NCI-H69 (cell line): Measurements from ENCODE around the gene INKA2.

Source experiments
- DNase-seq: peaks from one replicate; lab custom pipeline; 2025; lab: John Stamatoyannopoulos, UW

The INKA2 gene

DNA sequence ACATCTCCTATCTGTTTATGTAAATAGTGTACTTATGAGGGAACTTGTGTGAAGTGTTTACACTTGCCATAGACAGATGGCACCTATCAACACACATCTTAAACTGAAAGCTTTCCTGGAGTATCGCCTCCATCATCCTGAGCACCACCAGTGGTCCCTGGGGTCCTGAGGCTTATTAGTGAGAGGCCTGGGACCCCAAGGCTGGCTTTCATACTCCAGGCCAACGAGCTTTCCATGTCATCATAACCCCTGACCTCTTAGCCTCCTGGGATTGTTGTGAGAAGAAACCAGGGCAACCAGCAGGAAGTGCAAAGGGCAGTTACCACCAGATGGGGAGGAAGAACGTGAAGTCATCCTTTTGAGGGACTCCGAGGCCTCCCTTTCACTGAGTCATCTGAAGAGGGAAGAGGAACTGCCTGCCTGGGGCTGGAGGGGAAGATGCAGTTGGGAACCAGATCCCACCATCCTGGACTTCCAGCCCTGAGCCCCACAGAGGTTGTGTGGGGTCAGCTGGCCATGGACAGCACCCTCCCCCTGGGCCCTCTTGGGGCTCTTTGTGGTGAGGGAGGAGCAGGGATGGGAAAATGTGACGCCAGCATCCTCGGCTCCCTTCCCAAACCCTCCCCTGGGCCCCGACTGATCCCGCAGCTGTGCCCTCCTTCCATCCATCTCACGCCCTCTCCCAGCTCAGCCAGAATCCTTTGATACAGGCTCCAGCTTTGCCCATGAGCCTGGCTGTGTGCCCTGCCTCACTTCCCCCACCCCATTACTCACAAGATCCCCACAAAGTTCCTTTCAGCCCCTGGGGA, 5.8 kb downstream of the INKA2 start:
- DNase-seq, result peak; percentile 30

GRCh38 chr1:111732718-111733117, 6.5 kb downstream of the INKA2 start:
- no peak for DNase-seq

- no peak for DNase-seq
Observed at GRCh38 chr1:111731956-111732355, 7.2 kb downstream of the INKA2 start.

DNA sequence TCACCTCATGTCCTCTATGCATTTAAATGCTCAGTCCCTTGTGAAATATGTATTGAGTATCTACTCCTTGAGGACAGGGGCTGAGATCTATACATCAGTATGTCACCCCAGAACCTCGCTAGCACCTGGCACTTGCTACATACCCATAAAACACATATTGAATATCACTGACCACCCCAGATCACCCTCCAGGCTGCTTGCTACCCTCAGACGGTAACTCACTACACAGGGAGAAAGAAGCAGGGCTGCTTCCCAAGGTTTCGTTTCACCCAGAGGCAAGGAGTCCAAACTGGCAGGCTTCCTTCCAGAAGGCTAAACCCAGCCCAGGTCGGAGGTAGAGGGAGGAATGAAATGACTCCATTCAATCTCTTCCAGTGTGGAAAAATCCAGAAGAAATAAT, 8.5 kb downstream of the INKA2 start:
- DNase-seq, result no peak

- no peak for DNase-seq
Observed at GRCh38 chr1:111729946-111730681, 9.1 kb downstream of the INKA2 start.

- DNase-seq, result peak; percentile 20
Observed at GRCh38 chr1:111729271-111729921, 9.8 kb downstream of the INKA2 start.

GRCh38 chr1:111727056-111727455, 12.1 kb downstream of the INKA2 start:
- DNase-seq, result no peak

DNA sequence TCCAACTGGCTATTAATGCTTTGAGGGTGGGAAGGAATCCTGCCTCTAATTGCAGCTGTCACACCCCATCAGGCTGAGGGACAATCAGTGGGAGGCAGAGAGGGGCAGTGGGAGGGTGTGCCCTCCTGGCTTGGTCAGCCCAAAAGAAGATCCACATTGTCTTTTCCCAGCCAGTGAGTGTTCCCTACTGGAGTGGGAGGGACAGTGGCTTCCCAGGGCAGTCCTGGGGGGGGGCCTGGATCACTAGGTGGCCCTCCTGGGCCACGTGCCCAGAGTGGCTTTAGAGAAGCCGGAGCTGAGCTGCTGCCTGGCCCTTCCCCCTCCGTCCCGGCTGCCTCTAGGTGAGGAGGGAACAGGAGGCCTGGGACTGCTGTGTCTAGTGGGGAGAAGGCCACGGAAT, 14.0 kb downstream of the INKA2 start:
- DNase-seq, result peak; percentile 3

DNA sequence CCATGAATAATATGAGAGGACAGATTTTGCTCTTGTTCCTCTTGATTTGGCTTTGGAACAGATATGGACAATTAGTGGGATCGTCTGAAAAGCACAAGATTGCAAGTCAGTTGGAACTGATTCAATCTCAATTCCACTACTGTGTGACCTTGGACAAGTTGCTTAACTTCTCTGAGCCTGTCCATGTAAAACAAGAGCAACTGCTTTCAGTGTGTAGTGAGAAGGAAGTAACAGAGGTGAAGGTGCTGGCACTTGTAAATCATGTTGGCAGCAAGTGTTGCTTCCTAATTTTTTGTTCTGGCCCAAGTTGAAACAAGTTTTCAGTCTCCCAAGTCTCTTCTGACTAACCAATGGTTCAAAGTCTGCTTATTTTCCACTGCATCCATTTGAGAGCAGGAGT, 15.3 kb downstream of the INKA2 start:
- DNase-seq, result no peak

DNA sequence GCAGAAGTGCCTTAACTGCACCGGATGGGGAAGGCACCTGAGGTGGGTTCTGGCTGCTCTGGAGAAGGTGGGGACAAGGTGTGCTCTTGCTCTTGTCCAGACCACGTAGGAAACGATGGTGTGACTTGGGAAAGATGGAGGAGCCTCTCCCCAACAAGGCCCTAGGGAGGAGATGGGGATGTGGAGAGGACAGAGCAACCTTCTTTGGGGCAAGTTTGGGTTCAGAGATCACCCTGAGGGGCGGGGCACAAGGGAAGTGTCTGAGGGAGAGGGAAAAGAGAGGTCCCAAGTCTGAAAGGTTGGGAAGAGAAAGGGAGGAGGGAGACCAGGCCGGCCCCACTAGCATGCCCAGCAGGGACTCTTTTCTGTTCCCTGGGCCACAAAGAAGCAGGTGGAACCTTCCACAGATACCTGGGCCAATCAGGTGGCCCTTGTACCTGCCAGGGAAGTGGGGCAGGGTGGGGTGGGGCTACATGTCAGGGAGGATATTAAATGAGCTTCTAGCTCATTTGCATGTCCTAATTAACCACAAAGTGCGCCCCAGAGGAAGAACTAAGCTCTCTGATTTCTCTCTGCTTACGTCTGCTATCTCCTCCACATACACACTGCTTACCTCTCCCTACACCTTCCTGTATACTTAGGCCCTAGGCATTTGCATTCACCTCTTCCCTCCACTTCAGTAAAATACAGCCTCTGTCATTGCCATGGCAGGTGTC, 15.9 kb downstream of the INKA2 start:
- no peak for DNase-seq

DNA sequence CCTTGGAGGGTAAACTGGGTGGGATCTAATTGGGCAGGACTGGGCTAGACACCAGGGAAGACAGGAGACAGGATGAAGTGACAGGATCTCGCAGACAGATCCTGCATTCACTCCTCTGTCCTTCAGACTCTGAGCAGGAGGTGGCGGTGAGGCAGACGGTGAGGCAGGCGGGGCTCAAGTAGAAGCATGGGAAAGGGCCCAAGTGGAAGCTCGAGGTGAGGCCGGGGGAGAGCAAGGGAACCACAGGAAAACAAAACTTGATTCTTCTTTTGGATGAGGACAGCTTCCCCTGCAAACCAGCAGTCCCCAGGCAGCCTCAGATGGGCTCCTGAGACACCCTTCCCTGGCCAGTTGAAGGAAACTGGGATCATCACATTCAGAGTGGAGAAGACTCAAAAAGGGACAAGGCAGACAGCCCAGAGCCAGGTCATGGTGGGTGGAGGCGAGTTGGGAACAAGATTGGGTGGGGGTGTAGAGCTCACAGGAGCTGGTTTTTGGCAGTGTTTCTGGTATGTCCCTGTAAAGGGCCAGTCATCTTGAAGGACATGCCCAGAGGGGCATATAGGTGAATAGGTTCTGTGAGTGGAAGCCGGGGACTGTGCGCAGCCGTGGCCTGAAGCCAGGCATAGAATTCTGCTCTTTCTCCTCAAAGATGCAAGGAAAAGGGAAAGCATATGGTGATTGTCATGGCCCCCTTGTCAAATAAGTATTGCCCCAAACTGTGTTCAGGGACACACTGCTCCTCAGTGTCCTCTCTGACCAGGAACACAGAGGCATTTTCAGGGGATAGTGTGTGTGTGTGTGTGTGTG, 18.0 kb downstream of the INKA2 start:
- DNase-seq, result no peak

- no peak for DNase-seq
Observed at GRCh38 chr1:111720274-111720976, 18.8 kb downstream of the INKA2 start.

DNA sequence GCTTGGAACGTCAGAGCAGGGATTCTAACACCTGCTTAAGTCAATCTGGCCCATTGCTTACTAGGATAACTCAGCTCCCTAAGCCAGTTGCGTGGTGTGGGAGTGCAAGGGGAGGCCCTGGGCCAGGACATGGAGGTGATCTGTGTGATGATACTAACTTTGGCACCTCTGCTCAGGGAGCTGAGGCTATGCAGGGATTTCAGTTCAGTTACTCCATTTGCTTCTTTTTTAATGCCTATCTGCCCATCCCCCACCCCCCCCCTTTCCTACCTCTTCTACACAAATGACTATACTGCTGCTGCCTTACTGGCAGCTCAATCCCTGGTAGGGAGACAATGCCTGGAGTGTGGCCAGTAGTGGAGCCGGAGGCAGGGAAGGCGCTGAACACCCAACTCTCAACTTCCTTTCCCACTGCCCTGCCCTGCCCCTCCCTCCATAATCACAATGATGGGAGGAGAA, 19.5 kb downstream of the INKA2 start:
- no peak for DNase-seq

DNA sequence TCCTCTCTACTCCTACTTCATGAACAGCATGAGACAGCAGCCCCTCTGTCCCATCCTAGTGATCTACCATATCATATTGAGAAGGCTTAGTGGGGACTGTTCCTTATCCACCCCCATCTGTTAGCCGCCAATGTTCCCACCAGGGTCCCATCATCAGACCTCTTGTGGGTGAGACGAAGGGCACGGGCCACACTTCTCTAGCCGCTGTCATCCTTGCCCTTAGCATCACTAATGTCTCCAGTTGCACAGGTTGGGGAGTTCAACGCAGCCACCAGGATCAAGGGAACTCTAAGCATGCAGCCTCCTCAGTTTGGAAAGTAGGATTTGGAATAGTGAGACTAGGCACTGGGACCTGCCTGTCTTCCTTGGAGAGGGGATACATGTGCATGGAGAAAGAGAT, 20.1 kb downstream of the INKA2 start:
- DNase-seq, result no peak

DNA sequence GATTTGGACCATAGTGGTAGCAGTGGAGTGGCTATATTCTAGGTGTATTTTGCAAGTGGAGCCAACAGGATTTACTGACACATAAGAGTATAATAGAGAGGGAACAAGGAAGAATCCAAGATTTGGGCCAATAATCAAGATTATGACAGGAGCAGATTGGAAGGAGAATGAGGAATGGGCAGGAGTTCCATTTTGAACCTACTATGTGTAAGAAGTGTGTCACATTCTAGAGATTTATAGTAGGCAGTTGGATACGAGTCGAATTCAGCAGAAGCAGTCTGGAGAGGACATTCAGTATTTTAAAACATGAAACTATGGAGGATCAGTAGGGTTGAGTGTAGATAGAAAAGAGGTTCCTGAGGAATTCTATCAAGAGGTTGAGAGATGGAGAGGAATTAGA, 21.7 kb downstream of the INKA2 start:
- no peak for DNase-seq

DNA sequence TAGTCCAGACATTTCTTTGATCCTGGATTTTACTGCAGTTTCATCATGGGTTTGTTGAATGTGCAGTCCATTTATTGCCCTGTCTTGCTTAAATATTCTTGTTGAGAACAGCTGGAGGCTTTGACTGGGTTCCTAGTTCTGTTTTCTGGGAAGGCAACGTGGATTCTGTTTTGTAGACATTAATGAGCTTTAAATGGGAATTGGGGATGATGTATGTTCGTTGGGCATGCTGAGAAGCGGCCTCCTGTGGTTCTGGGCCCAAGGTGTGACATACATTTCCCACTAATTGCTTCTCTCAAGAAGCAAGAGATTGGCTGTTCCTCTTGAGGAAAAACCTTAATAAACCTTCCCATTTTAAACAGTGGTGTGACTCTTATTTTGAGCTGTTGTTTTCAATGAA, 22.9 kb downstream of the INKA2 start:
- DNase-seq, result no peak

DNA sequence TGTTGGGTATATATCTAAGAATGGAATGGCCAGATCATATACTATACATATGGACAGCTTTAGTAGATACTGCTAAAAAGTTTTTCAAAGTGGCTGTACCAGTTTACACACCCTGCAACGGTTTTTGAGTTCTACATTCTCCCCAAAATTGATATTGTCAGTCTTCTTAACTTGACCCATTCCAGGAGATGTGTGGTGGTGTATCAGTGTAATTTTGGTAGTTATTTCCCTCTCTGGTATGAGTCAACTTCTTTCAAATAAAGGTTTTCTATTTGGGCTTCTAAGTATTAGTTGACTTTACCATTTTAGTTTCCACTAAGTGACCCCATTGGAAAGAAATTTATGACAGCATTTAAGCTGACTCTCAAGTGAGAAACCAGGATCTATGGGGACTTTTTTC, 29.2 kb downstream of the INKA2 start:
- DNase-seq, result no peak

DNA sequence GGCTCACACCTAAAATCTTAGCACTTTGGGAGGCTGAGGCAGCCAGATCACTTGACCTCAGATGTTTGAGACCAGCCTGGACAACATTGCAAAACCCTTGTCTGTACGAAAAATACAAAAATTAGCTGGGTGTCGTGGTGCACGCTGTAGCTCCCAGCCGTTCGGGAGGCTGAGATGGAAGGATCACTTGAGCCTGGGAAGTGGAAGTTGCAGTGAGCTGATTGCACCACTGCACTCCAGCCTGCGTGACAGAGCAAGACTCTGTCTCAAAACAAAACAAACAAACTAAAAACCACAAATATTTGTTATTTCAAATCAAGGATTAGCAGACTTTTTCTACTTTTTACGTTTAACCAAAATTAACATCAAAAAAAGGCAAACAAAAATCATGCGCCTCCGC, 31.3 kb downstream of the INKA2 start:
- DNase-seq, result no peak

DNA sequence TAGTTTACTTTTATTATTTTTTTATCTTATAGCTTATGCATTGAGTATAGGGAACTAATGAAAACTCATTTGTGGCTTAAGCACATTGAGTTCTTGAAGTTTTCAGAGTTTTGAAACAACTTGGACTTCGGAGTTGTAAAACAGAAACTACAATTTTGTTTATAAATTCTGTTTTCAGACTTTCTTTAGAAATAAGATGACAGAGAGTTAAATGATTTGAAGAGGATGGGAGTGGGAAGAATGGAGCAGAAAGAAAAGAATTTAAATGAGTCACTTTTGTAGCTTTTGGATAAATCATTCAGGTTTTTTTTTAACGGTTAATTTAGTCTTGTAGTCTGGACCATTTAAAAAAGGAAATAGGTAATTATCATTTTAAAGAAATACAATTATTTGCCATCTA, 32.3 kb downstream of the INKA2 start:
- DNase-seq, result no peak

DNA sequence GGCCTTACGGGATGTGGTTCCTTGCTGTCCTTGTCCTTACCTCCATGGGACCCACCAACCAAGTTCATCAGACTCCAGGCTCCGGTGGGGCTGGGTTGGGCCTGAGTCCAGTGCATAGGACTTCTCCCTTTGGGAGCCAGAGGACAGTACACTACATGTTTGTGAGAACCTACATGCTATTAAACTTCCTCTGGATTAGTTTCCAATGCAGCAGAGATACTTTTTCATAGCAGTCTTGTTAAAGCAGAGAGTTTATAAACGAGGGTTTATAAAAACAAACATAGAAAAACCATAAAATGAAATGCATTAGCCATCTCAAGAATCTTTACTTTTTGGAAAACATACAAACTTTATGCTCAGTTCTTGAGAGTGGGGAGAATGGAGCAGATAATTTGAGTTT, 33.4 kb downstream of the INKA2 start:
- DNase-seq, result no peak

GRCh38 chr1:111704776-111705175, 34.4 kb downstream of the INKA2 start:
- DNase-seq, result no peak
